ENCODE data around the gene FCHSD2.

Gene FCHSD2

DNA sequence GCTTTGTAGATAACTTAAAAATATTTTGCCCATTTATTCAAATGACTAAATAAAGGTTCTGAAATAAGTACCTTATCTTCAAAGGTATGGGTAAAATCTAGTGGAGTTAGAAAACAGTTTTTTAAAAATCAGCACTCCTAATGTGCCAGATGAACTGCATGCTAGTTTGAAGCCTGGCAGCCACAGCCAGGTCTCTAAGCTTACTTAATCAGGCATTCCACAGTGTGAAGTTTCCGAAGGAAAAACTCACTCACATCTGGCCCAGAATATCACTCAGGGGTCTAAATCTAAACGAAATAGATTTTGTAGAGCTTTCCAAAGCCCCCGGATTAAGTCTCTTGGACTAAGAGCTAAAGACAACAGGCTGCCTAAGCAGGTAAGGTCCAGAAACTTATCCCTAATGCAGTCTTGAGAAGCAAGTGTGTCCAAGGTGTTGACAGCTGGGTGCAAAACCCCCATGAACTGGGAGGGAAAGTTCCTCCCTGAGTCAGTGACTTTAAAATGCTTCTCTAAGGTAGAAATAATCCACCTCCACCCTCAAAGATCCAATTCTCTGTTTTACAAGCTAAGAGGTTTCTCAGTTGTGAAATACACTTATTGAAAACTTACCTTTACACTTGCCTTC lies 157.6 kb downstream of the FCHSD2 start:
- no peak for TF ChIP-seq REST (IDR thresholded peaks at IDR 0.05; ENCODE audit: insufficient read depth in 1 of 2, low read depth in 2 of 2, low read length in 2 of 2)
- TF ChIP-seq FOXP2 (optimal IDR thresholded peaks at IDR 0.05; ENCODE audit: borderline replicate concordance, extremely low read depth, extremely low read length, insufficient read depth) = no peak
- TF ChIP-seq POLR2AphosphoS5 (IDR thresholded peaks at IDR 0.05; ENCODE audit: low read depth, low read length) = no peak
- TF ChIP-seq SIN3A (IDR thresholded peaks at IDR 0.05; ENCODE audit: borderline replicate concordance, insufficient read depth, low read length) = no peak
- TF ChIP-seq TAF1 (IDR thresholded peaks at IDR 0.05; ENCODE audit: borderline replicate concordance, insufficient read depth, low read length) = no peak

DNA sequence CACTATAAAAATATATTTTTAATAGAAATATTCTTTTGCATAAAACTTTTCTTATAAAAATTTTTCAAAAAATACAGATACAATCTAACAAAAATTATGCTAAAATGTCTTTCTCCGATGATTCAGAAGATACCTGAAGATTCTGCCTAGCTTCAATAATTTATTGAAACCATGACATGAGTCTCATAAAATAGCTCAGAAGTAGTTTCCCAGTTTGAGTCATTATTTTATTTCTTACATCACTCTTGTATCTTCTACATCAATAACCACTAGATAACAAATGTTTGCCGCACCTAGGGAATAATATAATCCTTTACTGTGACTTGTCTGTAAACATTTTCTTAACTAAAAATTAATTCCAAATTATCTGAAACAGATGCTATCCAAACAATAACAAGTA lies 158.6 kb downstream of the FCHSD2 start:
- TF ChIP-seq POLR2AphosphoS5 (IDR thresholded peaks at IDR 0.05; ENCODE audit: low read depth, low read length) = no peak

DNA sequence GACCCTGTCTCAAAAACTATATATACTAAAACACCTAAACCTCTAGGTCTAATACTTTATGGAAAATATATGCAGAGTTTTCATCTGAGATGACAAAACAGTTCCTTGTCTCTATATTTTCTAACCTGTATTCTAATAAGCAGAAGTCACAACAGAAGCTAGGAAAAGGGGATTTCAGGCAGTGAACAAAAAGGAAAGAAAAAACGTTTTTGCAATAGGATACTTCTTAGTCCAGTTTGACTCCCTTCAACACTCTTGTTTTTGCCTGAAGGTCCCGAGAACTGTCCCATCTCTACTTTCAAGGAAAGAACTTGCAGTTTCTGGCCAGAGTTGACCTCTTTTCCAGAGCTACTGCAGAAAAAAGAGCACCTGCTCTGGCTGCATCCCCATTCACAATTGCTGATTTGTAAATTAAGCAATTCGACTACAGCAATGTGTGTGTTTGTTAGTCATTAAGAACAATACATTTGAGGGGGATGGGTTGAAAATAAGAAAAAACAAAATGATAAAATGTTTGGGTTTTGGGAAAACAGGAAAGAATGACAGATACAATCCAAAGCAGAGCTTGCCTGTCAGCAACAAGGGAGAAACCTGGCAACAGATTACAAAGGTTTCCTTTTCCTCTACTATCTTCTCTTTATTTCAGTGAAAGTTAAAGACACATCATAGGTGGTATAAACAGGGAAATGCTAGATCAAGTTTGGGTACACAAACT lies 160.0 kb downstream of the FCHSD2 start:
- TF ChIP-seq POLR2AphosphoS5 (IDR thresholded peaks at IDR 0.05; ENCODE audit: low read depth, low read length) = no peak
- TF ChIP-seq FOXP2 (optimal IDR thresholded peaks at IDR 0.05; ENCODE audit: borderline replicate concordance, extremely low read depth, extremely low read length, insufficient read depth) = no peak
- TF ChIP-seq TAF1 (IDR thresholded peaks at IDR 0.05; ENCODE audit: borderline replicate concordance, insufficient read depth, low read length) = no peak
- TF ChIP-seq REST (IDR thresholded peaks at IDR 0.05; ENCODE audit: insufficient read depth in 1 of 2, low read depth in 2 of 2, low read length in 2 of 2) = no peak
- TF ChIP-seq SIN3A (IDR thresholded peaks at IDR 0.05; ENCODE audit: borderline replicate concordance, insufficient read depth, low read length) = no peak

DNA sequence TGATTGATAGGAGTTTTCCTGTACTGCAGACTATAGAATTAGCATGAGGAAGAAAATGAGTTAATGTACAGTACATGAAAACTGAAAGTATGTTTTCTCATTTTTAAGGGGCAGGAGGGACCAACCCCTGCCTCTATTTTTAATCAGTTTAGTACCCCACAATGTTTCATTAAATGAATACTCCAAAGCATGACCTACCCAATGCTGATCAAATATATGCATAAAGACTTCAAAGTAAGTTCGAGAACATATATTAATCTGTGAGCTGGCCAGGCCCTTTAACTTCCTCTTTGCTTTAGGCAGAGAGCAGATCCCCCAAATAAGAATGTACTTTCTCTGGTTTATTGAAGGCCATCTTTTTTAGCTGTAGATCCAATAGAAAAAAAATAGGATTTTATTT lies 161.0 kb downstream of the FCHSD2 start:
- TF ChIP-seq FOXP2 (optimal IDR thresholded peaks at IDR 0.05; ENCODE audit: borderline replicate concordance, extremely low read depth, extremely low read length, insufficient read depth) = no peak

GRCh38 chr11:72975778-72976521 lies 166.2 kb downstream of the FCHSD2 start:
- no peak for TF ChIP-seq FOXP2 (optimal IDR thresholded peaks at IDR 0.05; ENCODE audit: borderline replicate concordance, extremely low read depth, extremely low read length, insufficient read depth)
- TF ChIP-seq SIN3A (IDR thresholded peaks at IDR 0.05; ENCODE audit: borderline replicate concordance, insufficient read depth, low read length) = no peak
- TF ChIP-seq TAF1 (IDR thresholded peaks at IDR 0.05; ENCODE audit: borderline replicate concordance, insufficient read depth, low read length) = no peak
- TF ChIP-seq POLR2AphosphoS5 (IDR thresholded peaks at IDR 0.05; ENCODE audit: low read depth, low read length) = no peak
- no peak for TF ChIP-seq REST (IDR thresholded peaks at IDR 0.05; ENCODE audit: insufficient read depth in 1 of 2, low read depth in 2 of 2, low read length in 2 of 2)

Data from PFSK-1 (cell line).